HL-60/S4 treated with retinoic acid at 250 ng/mL for 4 days and 3 days (cell line): ENCODE measurements around the gene TBC1D8.
"Not testable (repeated sequence)": the region's sequence is repeated elsewhere in the genome, so short reads cannot be mapped to it uniquely, and the experiment has no call there.

Experiments used
- in situ Hi-C: fragments of 300-500 bp; cut with MboI; formaldehyde crosslinking; loops from 2 replicates; pipeline ENCODE4 v1.7.0; 2022; ENCODE audit warnings: low sequenced_read_pairs

The TBC1D8 gene

DNA sequence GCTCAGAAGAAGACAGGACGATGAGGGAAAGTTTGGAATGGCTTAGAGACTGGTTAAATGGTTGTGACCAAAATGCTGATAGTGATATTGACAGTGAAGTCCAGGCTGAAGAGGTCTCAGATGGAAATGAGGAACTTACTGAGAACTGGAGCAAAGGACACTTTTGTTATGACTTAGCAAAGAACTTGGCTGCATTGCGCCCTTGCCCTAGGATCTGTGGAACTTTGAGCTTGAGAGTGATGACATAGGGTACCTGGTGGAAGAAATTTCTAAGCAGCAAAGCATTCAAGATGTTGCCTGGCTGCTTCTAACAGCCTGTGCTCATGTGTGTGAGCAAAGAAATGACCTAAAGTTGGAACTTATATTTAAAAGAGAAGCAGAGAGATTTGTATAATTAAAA lies 16.4 kb upstream of the TBC1D8 start:
- in situ Hi-C loops, result not testable (repeated sequence)

DNA sequence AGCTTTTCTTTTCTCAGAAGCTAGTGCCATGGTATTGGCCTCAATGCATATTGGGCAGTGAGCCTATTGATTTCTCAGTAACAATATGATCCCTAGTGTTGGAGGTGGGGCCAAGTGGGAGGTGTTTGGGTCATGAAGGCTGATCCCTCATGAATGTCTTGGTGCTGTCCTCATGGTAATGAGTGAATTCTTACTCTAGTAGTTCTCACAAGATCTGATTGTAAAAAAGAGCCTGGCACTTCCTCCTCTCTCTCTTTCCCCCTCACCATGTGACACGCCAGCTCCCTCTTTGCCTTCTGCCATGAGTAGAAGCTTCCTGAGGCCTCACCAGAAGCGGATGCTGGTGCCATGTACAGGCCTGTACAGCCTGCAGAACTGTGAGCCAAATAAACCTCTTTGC lies 12.8 kb upstream of the TBC1D8 start:
- in situ Hi-C loops, result no loop called here

DNA sequence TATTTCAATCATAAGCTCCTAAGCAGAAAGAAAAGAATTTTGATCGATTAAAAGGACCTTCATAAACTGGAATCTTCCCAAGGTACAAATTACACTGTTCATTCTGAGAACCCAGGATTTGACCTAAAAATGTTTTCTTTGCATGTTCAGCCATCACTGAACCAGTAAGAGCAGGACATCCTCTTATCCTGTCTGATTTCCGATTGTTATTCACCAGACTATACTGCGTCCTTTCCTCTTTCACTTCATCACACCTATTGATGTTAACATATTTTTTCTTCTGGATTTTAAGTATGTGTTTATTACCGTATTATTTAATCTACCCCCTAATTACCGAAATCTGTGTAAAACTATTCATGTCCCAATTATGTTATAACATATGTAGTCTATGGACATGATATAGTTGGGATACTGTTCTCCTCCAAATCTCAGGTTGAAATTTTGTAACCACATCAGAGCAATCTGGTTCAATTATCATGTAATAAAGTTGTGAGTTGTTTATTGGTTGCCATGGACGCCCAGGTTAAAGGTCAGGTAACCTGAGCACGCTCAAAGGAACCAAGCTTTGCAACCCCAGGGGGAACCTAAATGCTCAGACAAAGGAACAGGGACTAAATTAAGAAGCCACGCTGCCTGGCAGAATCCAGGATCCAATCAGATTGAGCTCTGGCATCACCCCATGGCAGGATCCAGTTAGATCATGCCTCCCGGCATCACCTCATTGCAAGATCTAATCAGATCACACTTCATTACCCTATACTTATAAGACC lies 11.6 kb upstream of the TBC1D8 start:
- in situ Hi-C loops, result no loop called here

DNA sequence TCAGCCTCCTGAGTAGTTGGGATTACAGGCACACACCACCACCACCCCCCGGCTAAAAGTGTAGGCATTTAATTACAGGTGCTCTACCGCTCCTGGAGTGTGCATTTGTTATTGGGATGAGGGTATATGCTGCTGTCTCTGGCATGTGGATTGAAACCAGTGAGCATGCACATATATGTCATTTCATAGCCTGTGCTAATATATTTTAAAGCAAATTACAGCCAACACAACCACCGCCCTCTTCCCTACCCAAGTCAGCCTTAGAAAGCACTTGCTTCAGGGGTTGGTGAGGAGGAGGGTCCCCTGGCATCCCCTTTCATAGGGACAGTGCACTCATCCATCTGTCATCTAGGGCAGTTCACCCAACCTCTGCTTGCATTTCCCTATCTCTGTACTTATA lies 10.5 kb upstream of the TBC1D8 start:
- in situ Hi-C loops, result no loop called here

DNA sequence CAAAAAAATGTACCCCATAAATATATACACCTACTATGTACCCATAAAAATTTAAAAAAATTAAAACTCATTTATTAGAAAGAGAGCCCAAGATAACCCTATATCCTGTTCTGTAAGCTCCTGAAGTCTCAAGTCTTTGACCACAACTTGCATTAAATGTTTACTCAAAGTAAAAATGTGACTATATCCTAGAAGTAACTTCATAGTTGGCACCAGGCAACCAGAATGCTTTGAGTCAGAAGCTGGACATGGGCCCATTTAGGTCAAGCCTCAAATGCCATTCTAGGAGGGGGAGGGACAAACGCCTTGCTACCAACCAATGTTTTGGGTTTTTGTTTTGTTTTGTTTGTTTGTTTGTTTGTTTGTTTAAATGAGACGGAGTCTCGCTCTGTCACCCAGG lies 9.3 kb upstream of the TBC1D8 start:
- in situ Hi-C loops, result no loop called here

DNA sequence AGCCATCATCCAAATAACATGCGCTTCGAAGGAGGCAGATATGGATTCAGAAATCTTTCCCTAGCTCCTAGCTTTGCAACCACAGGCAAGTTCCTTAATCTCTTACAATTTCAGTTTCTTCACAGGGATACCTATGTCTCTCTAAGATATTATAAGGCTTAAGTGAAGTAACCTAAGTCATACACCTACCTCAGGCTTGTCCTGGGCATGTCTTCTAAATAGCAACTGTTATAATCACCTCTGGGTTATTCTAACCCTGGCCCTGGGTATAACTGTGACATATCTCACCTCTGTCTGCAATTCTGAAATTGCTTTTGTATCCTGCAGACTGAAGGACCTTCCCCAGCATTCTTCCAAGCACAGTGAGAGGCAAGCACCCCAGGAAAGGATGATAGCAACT lies 8.3 kb upstream of the TBC1D8 start:
- in situ Hi-C loops, result loop anchor here (5.0 kb wide), 1 partner anchor 137 kb away; no protein-coding TSS in a partner anchor

DNA sequence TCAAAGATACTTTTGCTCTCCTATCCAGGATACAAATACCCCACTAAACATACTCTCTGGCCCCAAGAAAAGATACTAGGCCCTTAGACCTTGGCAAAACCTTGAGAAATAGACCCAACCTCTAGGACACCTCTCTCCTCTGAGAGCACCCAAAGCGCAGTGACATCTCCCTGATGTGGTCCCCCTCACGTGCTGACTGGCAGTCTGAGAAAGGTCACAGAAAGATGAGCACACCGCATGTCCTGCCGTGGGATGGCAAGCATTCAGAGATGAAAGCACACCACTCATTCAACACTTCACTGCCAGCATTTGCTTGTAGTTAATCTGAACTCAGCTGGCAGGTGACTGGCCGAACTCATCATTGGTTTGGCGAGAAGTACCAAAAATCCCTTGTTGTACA lies 6.1 kb upstream of the TBC1D8 start:
- in situ Hi-C loops, result loop anchor here (5.0 kb wide), 1 partner anchor 135 kb away; no protein-coding TSS in a partner anchor

DNA sequence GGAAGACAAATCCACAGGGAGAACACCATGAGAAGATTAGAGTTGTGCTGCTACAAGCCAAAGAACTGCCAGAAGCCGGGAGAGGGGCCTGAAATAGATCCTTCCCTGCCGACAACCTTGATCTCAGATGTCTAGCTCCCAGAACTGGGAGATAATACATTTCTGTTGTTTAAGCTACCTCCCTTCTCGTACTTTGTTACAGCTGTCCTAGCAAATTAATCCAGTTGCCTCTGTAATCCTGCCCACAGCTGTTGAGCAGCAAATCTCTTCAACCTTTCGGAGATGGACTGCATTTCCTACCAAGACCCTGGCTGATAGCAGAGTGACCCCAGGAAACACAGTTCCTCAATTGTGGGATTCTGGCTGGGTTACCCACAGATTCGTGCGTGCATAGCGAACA lies 2.6 kb upstream of the TBC1D8 start:
- in situ Hi-C loops, result no loop called here

DNA sequence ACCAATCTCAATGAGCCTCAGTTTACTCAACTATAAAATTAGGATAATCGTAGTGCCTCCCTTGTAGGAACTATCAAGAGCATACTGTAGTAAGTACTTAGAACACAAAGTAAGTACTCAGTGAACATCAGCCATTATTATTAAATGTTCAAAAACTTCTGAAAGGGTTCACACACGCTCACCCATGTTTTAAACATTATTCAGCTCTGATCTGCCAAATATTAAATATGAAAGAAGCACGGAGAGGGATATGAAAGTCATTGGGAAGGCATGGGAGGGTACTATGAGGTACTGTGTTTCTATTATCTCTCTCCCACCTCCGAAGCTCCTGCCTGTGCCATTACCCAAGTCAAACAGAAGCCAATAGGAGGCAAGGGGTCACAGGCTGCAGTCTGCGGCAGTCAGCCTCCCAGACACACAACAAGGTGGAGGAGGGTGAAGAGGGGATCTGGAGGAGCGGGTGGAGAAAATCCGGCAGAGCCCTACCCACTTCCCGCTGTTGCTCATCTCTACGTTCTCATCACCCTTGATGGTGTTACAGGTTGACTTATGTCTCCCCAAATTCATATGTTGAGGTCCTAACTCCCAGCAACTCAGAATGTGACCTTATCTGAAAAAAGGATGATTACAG lies 2.0 kb upstream of the TBC1D8 start:
- in situ Hi-C loops, result no loop called here

DNA sequence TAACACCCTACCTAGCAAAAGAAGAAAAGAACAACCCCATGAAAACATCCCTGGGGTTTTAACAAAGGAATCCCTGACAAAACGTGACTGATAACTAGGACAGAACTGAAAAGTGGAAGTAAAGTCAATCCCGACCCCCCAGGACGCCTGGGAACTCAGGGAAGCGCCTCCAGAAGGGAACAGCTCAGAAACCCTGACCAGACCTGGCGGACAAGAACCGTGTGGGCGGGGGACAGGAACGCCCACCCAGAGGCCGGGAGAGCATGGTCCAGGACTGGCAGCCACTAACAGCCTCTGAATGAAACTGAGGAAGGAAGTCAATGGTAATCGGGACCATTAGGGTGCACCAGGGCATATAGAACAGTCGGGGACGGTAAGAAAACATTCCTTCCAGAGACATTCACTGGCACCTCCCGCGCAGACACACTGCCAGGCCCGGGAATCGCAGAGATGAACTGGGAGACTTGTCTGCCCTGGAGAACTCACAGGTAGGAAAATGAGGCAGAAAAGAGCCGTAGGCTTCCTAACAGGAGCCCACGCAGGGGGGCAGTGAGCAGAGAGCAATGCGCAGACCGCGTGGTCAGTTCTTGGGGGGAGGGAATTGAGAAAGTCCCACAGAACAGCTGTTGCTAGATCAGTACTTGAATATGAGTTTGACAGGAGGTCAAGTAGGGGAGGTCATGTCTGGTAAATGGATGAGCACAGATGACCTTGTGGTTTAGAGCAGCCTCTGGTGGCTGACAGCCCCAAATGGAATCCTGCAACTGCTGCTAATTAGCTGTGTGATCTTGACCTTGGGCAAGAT lies 1.3 kb upstream of the TBC1D8 start:
- in situ Hi-C loops, result no loop called here

DNA sequence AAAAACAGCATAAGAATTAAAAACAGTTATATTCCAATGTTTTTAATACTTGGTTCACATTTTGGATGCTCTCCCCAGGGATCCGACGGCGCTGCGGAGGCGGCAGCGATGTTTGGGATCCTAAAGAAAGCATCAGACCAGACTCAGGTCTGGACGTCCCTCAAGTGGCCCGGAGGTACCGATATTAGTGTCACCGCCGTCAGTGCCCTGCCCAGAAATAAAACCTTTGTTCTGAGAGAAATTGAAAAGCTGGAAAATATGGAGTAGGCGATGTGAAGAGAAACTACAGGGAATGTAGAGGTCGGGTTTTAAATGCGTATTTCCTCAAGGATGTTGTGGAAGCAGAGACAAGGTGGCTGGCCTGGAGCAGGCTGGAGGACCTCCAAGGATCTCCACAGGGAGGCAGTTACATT lies 683 bp upstream of the TBC1D8 start:
- in situ Hi-C loops, result no loop called here

DNA sequence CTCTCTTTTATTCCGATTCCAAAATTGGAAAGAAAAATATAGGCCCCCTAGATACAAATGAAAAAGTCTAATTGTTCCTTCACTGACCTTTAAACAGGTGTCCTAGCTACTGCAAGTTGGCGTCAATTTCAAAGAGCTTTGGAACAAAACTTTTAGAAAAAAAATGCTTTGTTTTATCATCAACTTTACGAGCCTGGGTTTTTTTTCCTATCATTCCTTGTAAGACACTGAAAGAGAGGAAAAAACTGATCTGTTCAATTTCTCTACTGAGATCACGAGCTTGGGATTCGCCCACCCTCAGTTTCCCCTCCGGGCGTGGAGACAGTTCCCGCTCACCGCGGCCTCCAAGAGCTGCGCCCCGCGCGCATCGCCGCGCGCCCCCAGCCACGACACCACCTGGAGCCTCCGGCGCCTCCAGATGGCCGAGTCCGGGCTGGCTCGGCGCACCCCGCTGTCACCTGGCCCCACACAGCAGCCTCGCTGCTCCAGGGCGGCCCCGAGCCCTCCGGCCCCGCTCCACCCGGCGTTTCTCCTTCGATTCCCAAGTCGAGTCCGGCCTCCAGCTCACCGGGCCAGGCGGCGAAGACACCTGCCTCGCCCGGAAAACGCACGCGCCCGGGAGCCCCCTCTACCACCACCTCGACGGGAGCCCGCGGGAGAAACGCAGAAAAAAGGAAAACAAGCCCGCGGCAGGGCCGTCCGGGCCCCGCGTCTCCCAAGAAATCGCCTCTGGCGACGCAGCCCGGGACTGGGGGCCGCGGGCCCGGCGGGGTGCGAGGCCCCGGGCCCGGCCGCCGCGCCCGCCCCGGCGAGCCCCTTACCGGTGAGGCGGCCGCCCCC lies 656 bp downstream of the TBC1D8 start:
- in situ Hi-C loops, result no loop called here

DNA sequence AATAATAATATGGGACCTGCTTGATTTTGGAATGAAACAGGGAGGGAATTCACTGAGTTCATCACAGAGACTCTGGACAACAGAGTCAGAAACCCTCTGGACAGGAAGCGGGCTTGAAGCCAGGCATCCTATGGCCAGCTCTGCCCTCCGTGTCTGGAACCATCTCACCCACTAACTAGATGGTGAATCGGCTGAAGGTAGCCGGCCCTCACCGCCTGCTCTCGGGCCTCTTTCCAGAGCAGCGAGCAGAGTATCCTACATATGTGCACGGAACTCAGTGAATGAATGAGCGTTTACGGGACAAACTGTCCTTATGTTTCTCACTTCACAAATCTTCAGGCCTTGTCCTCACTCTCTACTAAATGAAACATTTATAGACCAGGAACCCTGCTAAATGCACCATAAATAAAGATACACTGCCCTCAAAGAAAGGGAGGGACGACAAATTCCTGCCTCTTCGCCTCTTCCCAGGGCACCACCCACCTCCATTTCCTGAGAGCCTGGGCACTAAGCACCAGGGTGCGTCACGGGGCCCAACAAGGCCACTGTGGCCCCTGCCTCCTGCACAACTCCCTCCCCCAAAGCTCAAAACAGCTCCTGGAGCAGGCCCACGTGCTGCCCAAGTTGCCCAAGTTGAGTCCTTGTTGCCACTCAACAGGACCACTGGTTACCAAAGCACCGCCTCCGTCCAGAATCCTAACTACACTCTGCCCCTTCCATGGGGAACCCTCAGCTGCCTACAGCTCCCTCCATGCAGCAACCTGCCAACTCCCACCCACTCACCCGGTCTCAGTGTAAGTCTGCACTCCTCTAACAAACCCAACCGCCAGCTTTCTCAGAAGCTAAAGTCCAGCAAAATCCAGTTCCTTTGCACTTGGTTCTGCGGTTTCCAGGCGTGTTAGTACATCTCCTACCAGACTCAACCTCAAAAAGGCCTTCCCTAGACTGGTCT lies 1.7 kb downstream of the TBC1D8 start:
- in situ Hi-C loops, result no loop called here

DNA sequence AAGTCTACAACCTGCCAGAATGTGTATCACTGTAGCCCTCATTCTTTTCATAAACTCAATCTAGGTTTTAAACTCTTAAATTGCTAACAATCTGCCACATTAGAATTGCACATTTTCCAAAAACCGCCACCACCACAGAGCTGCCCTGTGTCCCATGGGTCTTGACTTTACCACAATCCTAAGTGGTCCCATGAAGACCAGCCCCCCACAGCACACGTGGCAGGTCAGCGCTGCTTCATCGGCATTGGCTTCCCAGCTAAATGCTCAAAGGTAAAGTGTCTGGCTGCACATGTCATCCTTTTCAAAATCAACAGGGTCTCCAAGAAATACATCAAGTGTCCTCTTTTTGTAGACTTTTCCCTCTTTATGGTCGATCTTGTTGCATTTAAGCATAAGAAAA lies 2.4 kb downstream of the TBC1D8 start:
- in situ Hi-C loops, result no loop called here

DNA sequence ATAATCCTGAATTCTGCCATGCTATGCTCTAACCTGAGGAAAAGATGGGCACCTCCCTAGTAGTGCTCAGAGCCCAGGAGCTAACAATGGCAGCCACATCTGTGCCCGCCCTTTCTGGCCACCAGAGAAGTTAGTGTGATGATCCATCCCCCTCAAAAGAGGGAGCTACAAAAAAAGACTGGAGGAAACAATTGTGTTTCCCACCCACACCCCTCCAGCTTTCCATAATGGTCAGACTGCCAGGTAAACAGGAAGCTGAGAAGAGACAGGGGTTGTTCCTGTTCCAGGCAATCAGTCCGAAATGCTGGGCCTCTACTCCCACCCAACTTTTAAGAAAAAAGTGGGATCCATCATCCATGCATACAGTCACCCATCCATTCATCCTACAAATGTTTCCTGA lies 3.2 kb downstream of the TBC1D8 start:
- in situ Hi-C loops, result no loop called here

DNA sequence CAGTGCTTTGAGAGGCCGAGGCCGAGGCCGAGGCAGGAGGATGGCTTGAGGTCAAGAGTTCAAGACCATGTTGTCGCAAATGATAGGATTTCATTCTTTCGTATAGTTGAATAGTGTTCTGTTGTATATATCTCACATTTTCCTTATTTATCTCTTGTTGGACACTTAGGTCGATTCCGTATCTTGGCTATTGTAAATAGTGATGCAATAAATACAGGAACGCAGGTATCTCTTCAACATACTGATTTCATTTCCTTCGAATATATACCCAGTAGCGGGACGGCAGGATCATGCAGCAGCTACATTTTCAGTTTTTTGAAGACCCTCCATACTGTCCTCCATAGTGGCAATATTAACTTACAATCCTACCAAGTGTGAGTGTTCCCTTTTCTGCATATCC lies 4.1 kb downstream of the TBC1D8 start:
- in situ Hi-C loops, result no loop called here

DNA sequence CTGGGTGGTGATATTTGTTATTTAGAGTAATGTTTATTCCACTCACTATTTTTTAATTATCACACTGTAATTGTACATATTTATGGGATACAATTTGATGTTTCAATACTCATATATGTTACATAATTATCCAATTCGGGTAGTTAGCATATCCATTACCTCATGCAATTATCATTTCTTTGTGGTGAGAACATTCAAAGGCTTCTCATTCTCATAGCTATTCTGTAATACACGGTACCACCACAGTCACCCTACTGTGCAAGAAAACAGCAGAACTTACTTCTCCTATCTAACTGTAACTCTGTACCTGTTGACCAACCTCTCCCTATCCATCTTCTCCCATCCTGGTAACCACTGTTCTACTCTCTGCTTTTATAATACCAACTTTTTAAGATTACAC lies 4.6 kb downstream of the TBC1D8 start:
- in situ Hi-C loops, result no loop called here

DNA sequence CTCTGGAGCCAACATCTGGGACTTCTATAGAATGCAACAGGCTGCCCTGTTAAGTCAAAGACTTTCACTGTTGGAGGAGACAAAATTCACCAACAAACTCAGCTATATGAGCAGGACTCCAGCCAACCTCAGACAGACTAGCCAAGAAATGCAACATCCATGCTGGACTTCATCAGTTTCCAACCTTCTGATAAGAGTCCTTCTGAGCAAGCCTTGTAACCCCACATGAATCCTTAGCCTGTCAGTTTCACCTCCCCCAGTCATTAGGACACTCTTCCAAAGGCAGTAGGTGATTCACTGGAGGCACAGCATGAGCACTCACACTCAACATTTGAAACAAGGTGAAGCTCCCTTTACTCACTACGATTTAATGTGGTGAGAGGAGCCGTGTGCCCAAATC lies 5.8 kb downstream of the TBC1D8 start:
- in situ Hi-C loops, result no loop called here

DNA sequence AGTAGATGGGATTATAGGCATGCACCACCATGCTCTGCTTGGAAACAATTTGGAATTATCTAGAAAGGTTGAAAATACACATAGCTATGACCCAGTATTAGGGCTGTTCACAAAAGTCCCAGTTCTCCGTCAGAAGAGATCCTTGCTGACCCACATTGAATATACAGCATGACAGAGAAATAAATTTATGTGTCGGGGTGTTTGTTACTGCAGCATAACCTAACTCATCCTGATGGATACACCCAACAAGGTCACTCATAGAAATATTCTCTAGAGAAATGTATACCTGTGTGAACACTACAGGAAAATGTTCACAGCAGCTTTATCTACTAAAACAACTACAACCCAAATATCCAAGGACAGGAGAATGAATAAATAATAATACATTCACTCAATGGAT lies 9.0 kb downstream of the TBC1D8 start:
- in situ Hi-C loops, result no loop called here
